H9 (cell line): ENCODE data around the gene ETNPPL. TPM values are rescaled to one million over a fixed set of nuclear protein-coding genes. Genes with fewer than 3 reads are reported as not detected.
A peak's percentile ranks its signal among the peaks of the same experiment; 100 is the strongest.

Experiments used
- DNase-seq: peaks from one replicate; pipeline ENCODE4 v3.0.0-alpha.2; 2017
- H2AFZ ChIP-seq: one replicate; pipeline ENCODE4 v1.6.1; 2013; ENCODE audit warnings: mild to moderate bottlenecking, low read length, control low read depth, moderate library complexity
- H2AK5ac ChIP-seq: 2 replicates; pipeline ENCODE4 v1.6.1; 2013; ENCODE audit warnings: low read length, control low read depth, mixed read lengths; ENCODE audit not compliant: insufficient read length
- H2BK120ac ChIP-seq: one replicate; pipeline ENCODE4 v1.6.1; 2013; ENCODE audit warnings: low read depth, mild to moderate bottlenecking, low read length, control low read depth, inconsistent platforms; ENCODE audit not compliant: poor library complexity, severe bottlenecking
- H2BK12ac ChIP-seq: 2 replicates; pipeline ENCODE4 v1.6.1; 2013; ENCODE audit warnings: low read length, control low read depth, mixed read lengths, low read depth; ENCODE audit not compliant: insufficient read length
- H2BK15ac ChIP-seq: 2 replicates; pipeline ENCODE4 v1.6.1; 2013; ENCODE audit warnings: low read depth, low read length, control low read depth
- H2BK20ac ChIP-seq: one replicate; pipeline ENCODE4 v1.6.1; 2013; ENCODE audit warnings: low read depth, mild to moderate bottlenecking, low read length, control low read depth, inconsistent platforms; ENCODE audit not compliant: poor library complexity, severe bottlenecking
- H2BK5ac ChIP-seq: 2 replicates; pipeline ENCODE4 v1.6.1; 2013; ENCODE audit warnings: low read length, control low read depth, mixed read lengths; ENCODE audit not compliant: insufficient read length
- H3K14ac ChIP-seq: 2 replicates; pipeline ENCODE4 v1.6.1; 2013; ENCODE audit warnings: low read length, control low read depth; ENCODE audit not compliant: insufficient read depth
- H3K18ac ChIP-seq: 2 replicates; pipeline ENCODE4 v1.6.1; 2013; ENCODE audit warnings: low read depth, mild to moderate bottlenecking, mixed read lengths, low read length, control low read depth; ENCODE audit not compliant: insufficient read length
- H3K23ac ChIP-seq: 2 replicates; pipeline ENCODE4 v1.6.1; 2013; ENCODE audit warnings: low read length, control low read depth, mixed read lengths, low read depth; ENCODE audit not compliant: insufficient read length
- H3K23me2 ChIP-seq: 2 replicates; pipeline ENCODE4 v1.6.1; 2013; ENCODE audit warnings: low read depth, mild to moderate bottlenecking, mixed read lengths, low read length, control low read depth; ENCODE audit not compliant: insufficient read length, poor library complexity, severe bottlenecking
- H3K27ac ChIP-seq: 2 replicates; pipeline ENCODE4 v1.5.1; 2013; ENCODE audit warnings: low read length, control low read depth, mixed read lengths, low read depth; ENCODE audit not compliant: insufficient read length
- H3K27me3 ChIP-seq: 2 replicates; pipeline ENCODE4 v1.6.1; 2013; ENCODE audit warnings: low read length, control low read depth, inconsistent platforms; ENCODE audit not compliant: insufficient read depth
- H3K4ac ChIP-seq: 2 replicates; pipeline ENCODE4 v1.6.1; 2013; ENCODE audit warnings: low read depth, mild to moderate bottlenecking, control low read depth, inconsistent platforms, low read length, moderate library complexity
- H3K4me1 ChIP-seq: 2 replicates; pipeline ENCODE4 v1.6.1; 2013; ENCODE audit warnings: low read length, control low read depth, inconsistent platforms; ENCODE audit not compliant: insufficient read depth
- H3K4me2 ChIP-seq: 2 replicates; pipeline ENCODE4 v1.6.1; 2013; ENCODE audit warnings: low read length, control low read depth, mixed read lengths; ENCODE audit not compliant: insufficient read length, insufficient read depth
- H3K56ac ChIP-seq: 2 replicates; pipeline ENCODE4 v1.6.1; 2013; ENCODE audit warnings: low read depth, mild to moderate bottlenecking, mixed read lengths, low read length, control low read depth; ENCODE audit not compliant: insufficient read length
- H3K79me1 ChIP-seq: 2 replicates; pipeline ENCODE4 v1.6.1; 2013; ENCODE audit warnings: low read depth, mild to moderate bottlenecking, moderate library complexity, low read length, control low read depth, inconsistent platforms; ENCODE audit not compliant: insufficient read depth, poor library complexity, severe bottlenecking
- H3K79me2 ChIP-seq: 2 replicates; pipeline ENCODE4 v1.6.1; 2013; ENCODE audit warnings: low read length, control low read depth, inconsistent platforms; ENCODE audit not compliant: insufficient read depth
- H3K9ac ChIP-seq: 2 replicates; pipeline ENCODE4 v1.6.1; 2013; ENCODE audit warnings: low read length, control low read depth, mixed read lengths; ENCODE audit not compliant: insufficient read length; ENCODE audit errors: extremely low read depth
- H3K9me3 ChIP-seq: one replicate; pipeline ENCODE4 v1.6.1; 2013; ENCODE audit warnings: low read depth, low read length, inconsistent platforms; ENCODE audit not compliant: control insufficient read depth
- H3T11ph ChIP-seq: one replicate; pipeline ENCODE4 v1.6.1; 2013; ENCODE audit warnings: mild to moderate bottlenecking, low read length, control low read depth, inconsistent platforms
- H4K20me1 ChIP-seq: one replicate; pipeline ENCODE4 v1.6.1; 2013; ENCODE audit not compliant: control insufficient read depth, insufficient read length, insufficient read depth
- H4K5ac ChIP-seq: 2 replicates; pipeline ENCODE4 v1.6.1; 2013; ENCODE audit warnings: low read depth, mild to moderate bottlenecking, mixed read lengths, low read length, control low read depth; ENCODE audit not compliant: insufficient read length
- H4K8ac ChIP-seq: replicated peaks from 2 replicates; pipeline ENCODE4 v1.6.1; 2013; ENCODE audit warnings: low read length, control low read depth, mixed read lengths, low read depth; ENCODE audit not compliant: insufficient read length
- H4K91ac ChIP-seq: 2 replicates; pipeline ENCODE4 v1.6.1; 2013; ENCODE audit warnings: low read depth, mild to moderate bottlenecking, moderate library complexity, mixed read lengths, low read length, control low read depth; ENCODE audit not compliant: insufficient read length
- H3K27ac Mint-ChIP-seq, 3 experiments: 2 replicates in 2 of 3; 3 replicates in 1 of 3; pipeline ENCODE4 v1.8.0; 2020 to 2021; ENCODE audit warnings: mixed read lengths in 3 of 3, mild to moderate bottlenecking in 1 of 3, moderate library complexity in 1 of 3
- H3K27me3 Mint-ChIP-seq: 2 replicates; pipeline ENCODE4 v1.8.0; 2021; ENCODE audit warnings: low read depth, mild to moderate bottlenecking, moderate library complexity, mixed read lengths
- H3K36me3 Mint-ChIP-seq, 3 experiments: 2 replicates in 2 of 3; 3 replicates in 1 of 3; pipeline ENCODE4 v1.8.0; 2020 to 2021; ENCODE audit warnings: low read depth in 3 of 3, mixed read lengths in 3 of 3; ENCODE audit not compliant: insufficient read depth in 1 of 3
- H3K4me1 Mint-ChIP-seq, 2 experiments: 2 replicates each; pipeline ENCODE4 v1.8.0; 2020; ENCODE audit warnings: mixed read lengths in 2 of 2
- H3K4me3 Mint-ChIP-seq, 2 experiments: 2 replicates in 1 of 2; 3 replicates in 1 of 2; pipeline ENCODE4 v1.8.0; 2020 to 2021; ENCODE audit warnings: mild to moderate bottlenecking in 2 of 2, mixed read lengths in 2 of 2, moderate library complexity in 1 of 2
- H3K9me3 Mint-ChIP-seq, 2 experiments: 2 replicates in 1 of 2; 3 replicates in 1 of 2; pipeline ENCODE4 v1.8.0; 2020; ENCODE audit warnings: mild to moderate bottlenecking in 2 of 2, mixed read lengths in 2 of 2, moderate library complexity in 1 of 2
- CTCF ChIP-seq: fragments of 200-600 bp; sonication (generic); conservative IDR thresholded peaks from 3 replicates; pipeline ENCODE4 v1.8.0; 2021; ENCODE audit warnings: antibody characterized with exemption, mild to moderate bottlenecking
- WGBS: extraction: QIAGEN DNeasy Blood & Tissue Kit; methylation state at CpG from one replicate; pipeline ENCODE4 v1.1.7; 2013; ENCODE audit warnings: missing lambda C conversion rate, low lambda C conversion rate, mixed read lengths; ENCODE audit not compliant: insufficient read length; ENCODE audit errors: extremely low coverage; 5-methylcytosine and 5-hydroxymethylcytosine counted together
- total RNA-seq: library from RNA; stranded (reverse); gene quantifications from 2 replicates; pipeline ENCODE4 v1.2.1, GENCODE V29; 2021

ETNPPL gene
- total RNA-seq, 1 experiment from 2014 or later = 1.3 TPM

- H4K20me1 ChIP-seq = no peaks in the 10 kb centered on the region
- no peak overlapping the region for H2AFZ ChIP-seq
- H3K14ac ChIP-seq = no peak overlapping the region
- DNase-seq = no peak
- H2AK5ac ChIP-seq = no peak overlapping the region
- no peak overlapping the region for H3K18ac ChIP-seq
- no peaks in the 10 kb centered on the region for H3K23me2 ChIP-seq
- Mint-ChIP-seq H3K4me1 (peaks cover 24 to 33% of the 10 kb centered on the region in 2 experiments), H3K36me3 (peaks cover under 1 to 2% (median 2%) of the 10 kb centered on the region in 3 experiments; a peak in 3 of 7 replicates), H3K27me3 (no peaks in the 10 kb centered on the region), H3K9me3 (peaks cover 2 to 7% of the 10 kb centered on the region in 2 experiments; a peak in 3 of 5 replicates), H3K4me3 (no peak overlapping the region), H3K27ac (peak overlapping the region in 1 of 3 experiments; percentile 6; a peak in 1 of 7 replicates)
- no peak overlapping the region for H3K27ac ChIP-seq
- no peak overlapping the region for H3K56ac ChIP-seq
- TF ChIP-seq CTCF = no peak
- H3K4ac ChIP-seq = no peak overlapping the region
- H2BK20ac ChIP-seq = no peak overlapping the region
- no peak overlapping the region for H2BK12ac ChIP-seq
- no peaks in the 10 kb centered on the region for H3K27me3 ChIP-seq
- H3K4me2 ChIP-seq = no peak overlapping the region
- no peaks in the 10 kb centered on the region for H3K79me1 ChIP-seq
- no peaks in the 10 kb centered on the region for H3K9me3 ChIP-seq
- no peak overlapping the region for H3K9ac ChIP-seq
- H3K79me2 ChIP-seq = no peaks in the 10 kb centered on the region
- H4K5ac ChIP-seq = no peak overlapping the region
- no peak overlapping the region for H3T11ph ChIP-seq
- no CpG with 5 or more reads among the region's 2 CpGs for WGBS
- no peak overlapping the region for H2BK5ac ChIP-seq
- H2BK15ac ChIP-seq = no peak overlapping the region
- no peak overlapping the region for H4K91ac ChIP-seq
- no peak overlapping the region for H4K8ac ChIP-seq
- H2BK120ac ChIP-seq = no peak overlapping the region
- no peak overlapping the region for H3K23ac ChIP-seq
- H3K4me1 ChIP-seq = no peaks in the 10 kb centered on the region
These were observed 45.5 kb downstream of the ETNPPL start for GRCh38 chr4:108717386-108717785.
